GM19452 (cell line): ENCODE measurements around the gene MYH7.
"Not testable (repeated sequence)": the region's sequence is repeated elsewhere in the genome, so short reads cannot be mapped to it uniquely, and the experiment has no call there.

Experiments used
- ATAC-seq: cut with Tn5 transposase; IDR thresholded peaks from one replicate; pipeline ENCODE4 v1.9.1; 2021; ENCODE audit not compliant: unreplicated experiment

MYH7 gene

DNA sequence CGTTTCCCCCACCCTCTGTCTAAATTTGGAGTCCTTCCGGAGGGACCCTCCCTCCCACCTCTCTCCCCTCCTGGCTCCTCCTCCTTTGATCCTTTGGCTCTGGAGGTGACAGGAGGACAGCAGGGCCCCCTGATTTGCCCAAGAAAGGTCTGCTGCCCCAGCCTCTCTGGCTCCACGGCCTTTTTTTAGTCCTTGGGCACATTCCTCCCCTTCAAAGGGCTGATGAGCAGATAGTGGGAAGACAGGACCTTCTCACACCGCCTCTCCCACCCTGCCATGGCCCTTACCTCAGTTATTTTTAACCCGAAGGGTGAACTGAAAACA is 27.2 kb downstream of the MYH7 start:
- no peak for ATAC-seq

DNA sequence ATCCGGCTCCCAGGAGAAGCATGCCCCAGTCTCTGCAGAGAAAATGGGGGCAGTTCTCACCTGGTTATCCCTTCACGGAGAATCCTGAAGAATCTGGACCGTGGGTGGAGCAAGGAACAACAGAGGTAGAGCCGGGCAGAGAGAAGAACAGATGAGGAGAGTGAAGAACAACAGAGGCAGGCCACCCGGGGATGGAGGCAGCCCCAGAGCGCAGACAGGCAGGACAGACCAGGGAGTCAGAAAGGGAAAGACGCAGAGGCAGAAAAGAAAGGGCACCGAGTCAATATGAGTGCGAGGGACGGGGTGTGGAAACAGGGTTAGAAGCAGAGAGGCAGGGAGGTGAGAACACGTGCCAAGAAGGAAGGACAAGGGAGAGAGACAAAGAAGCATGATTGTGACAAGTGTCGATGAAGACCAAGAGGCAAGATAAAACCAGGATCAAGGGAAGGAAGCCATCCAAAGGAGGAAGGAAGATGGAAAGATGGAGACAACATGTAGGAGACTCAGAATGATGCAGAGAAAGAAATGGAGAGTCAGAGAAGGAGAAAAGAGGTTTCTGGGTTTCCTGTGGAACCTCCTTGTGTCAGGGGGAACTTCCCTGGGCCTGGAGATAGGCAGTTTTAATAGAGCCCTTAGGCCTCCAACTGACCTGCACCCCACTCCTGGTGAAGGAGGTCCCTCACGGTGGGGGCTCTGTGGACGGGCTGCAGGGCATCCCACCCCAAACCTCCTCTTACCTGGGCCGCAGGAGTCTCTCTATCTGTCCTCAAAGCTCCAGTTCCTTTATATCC is 27.7 kb downstream of the MYH7 start, which contains the start of gene MYH6:
Gene MYH6 (minus strand): TSS at position 758 of the 791 bp plus-strand sequence. CDS start 1,050 bp downstream, outside the sequence.
- no peak for ATAC-seq

DNA sequence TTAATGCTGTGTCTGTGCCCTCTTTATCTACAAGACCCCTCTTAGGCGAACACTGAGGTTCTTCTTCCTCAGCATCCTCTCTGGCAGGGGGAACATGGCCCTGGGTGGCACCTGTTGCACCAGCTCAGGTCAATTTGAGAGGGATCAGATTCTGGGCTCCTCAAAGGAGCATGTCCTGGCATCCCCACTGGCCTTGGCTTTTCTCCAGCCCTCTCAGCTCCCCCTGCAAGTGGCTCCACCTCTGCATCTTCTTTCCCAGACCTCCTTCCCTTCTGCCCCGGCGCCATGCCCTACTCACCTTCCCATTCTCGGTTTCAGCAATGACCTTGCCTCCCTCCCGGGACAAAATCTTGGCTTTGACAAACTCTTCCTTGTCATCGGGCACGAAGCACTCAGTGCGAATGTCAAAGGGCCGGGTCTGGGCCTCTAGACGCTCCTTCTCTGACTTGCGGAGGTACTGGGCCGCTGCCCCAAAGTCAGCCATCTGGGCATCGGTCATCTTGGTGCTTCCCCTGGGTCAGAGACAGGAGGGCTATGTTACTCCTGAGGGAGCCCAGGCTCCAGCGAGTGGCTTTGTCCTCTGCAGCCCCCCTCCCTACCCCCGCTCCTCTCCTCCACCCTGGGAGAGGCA is 28.6 kb downstream of the MYH7 start:
- ATAC-seq, result no peak

DNA sequence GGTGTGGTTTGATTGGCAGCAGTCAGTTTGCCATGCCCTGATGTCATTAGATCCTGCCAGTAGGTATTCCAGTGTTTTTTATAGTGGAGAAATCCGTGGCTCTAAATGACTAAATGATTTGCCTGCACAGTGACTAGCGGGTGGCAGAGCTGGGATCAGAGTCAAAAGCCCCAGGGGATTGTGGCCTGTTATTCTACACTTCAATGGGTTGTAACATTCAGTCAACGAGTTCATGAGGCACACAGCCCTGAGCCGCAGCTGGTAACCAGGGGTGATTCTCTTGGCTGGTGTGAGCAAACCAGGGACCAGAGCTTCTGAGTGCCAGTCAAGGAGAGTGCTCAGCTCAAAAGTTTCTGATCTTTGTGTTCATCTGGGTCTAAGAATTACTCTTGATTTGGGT is 29.2 kb downstream of the MYH7 start:
- no peak for ATAC-seq

DNA sequence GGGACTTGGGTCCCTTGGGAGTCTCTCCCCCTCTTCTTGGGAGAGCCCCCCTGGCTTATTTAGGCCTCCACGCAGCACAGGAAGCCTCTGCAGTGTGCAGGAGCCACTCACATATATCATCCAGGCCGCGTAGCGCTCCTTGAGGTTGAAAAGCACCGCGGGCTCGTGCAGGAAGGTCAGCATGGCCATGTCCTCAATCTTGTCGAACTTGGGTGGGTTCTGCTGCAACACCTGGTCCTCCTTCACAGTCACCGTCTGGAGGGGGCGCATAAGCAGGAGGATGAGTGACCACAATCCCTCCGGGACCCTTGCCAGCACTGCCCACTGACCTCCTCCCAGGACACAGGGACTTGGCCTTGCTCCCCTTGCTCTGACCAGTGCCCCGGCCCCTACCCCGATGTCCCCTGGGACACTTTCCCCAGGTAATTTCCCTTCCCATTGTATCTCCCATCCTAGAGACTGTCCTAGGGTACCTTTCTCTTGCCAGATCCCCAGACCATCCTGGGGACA is 29.9 kb downstream of the MYH7 start:
- no peak for ATAC-seq

DNA sequence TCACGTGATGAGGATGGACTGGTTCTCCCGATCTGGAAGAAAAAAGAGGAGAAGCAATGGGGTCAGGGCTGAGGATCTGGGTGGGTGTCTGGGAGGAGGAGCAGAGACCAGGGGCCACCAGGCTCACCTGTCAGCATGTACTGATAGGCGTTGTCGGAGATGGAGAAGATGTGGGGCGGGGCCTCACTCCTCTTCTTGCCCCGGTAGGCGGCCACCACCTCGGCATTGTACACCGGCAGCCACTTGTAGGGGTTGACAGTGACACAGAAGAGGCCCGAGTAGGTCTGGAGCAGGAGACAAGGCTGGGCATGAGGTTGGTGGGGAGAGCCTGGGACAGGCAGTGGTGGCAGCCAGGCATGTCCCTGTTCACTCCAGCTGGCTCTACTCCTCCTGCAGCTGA is 30.4 kb downstream of the MYH7 start:
- no peak for ATAC-seq

DNA sequence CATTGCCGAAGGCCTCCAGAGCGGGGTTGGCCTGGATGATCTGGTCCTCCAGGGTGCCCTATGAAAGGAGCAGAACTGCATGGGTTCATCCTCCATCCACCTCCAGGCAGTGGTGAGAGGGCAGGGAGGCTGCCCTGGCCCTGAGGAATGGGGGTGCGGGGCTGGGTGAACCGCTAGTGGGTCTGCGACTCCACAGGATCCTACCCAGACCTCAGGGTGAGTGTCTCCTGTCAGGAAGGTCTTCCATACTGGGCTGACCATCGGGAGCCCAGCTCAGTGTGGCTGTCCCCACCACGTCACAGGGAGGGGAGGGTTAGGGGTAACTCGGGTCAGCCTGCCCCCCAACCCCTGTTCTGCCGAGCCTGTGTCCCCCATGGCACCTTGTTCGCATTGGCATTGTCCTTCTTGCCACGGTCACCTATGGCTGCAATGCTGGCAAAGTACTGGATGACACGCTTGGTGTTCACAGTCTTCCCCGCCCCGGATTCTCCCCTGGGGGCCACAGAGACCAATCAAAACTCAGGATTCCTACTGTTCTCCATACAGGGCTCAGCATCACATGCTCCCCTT is 31.0 kb downstream of the MYH7 start:
- no peak for ATAC-seq

DNA sequence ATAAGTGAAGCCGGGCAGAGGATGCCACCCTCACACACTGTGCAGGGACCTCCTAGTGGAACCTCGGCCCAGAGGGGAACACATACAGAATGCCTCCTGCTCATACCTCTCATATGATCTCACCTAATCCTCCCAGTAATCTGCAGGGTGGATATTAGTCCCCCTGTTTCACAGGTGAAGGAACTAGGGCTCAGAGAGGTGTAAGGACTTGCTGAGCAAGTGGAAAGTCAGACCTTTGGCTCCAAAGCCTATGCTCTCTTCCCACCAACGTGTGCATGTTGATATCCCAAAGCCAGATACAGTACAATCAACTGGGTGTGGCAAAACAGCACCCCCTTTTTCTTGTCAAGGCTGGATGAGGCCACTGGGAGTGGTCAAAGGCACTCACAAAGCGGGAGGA is 31.6 kb downstream of the MYH7 start:
- no peak for ATAC-seq

DNA sequence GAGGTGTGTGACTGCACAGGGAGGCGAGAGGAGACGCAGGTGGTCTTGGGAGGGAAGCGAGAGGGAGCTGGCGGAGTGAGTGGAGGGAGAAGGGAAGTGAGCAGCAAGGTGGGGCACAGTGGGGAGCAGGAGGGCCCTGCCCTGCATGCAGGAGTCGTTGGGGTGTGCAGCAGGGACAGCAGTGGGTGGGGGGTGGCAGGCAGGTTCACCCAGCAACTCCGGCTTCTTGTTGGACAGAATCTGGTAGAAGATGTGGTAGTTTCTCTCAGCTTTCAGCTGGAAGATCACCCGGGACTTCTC is 32.4 kb downstream of the MYH7 start:
- ATAC-seq, result no peak

DNA sequence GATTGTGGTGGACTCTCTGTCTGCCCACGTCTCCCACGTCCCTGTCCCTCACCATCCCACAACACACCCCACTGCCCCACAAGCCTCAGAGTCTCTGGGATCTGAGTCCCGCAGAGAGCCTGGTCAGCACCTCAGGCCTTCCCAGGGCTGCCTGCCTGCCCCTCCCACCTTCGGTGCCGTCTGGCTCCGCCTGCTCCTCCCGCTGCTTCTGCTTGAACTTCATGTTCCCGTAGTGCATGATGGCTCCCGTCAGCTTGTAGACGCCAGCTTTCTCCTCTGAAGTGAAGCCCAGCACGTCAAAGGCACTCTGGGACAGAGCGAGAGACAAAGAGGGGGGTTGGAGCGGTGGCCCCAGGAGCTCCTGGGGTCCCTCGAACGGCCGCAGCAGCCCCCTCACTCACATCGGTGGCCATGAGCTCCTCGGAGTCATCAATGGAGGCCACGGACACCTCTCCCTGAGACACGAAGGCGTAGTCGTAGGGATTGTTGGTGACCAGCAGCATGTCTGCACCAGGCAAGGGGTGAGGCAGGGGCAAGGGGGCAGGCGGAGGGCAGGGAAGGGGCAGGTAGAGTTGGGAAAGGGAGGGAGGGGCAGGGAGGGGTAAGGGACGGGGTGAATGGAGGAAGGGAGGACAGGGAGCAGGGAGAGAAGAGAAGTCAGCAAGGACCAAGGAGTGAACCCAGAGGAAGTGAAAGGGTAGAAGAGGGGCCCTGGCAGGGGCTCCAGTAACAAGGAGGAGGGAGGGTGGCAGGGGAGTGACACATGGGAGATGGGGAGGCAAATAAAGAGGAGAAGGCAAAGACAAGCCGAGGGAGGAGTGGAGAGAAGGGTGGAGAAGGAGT is 32.9 kb downstream of the MYH7 start:
- no peak for ATAC-seq

DNA sequence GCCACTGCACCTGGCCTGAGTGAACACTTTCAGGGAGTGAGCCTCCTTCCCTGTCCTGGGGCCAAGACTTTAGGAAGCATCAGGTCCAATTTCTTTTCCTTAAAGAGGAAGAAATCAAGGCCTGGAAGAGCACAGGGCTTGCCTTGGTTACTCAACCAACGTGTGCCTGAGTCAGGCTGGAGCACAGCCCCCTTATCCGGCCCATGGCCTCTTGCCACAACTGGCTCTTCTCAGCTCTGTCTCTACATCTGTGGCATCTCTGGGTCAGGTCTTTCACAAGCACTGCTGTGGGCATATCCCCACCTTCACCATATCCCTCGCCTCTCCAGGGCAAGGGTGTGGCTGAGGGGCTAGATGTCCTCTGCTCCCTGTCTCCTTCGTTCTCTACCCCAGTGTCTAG is 34.2 kb downstream of the MYH7 start:
- no peak for ATAC-seq

DNA sequence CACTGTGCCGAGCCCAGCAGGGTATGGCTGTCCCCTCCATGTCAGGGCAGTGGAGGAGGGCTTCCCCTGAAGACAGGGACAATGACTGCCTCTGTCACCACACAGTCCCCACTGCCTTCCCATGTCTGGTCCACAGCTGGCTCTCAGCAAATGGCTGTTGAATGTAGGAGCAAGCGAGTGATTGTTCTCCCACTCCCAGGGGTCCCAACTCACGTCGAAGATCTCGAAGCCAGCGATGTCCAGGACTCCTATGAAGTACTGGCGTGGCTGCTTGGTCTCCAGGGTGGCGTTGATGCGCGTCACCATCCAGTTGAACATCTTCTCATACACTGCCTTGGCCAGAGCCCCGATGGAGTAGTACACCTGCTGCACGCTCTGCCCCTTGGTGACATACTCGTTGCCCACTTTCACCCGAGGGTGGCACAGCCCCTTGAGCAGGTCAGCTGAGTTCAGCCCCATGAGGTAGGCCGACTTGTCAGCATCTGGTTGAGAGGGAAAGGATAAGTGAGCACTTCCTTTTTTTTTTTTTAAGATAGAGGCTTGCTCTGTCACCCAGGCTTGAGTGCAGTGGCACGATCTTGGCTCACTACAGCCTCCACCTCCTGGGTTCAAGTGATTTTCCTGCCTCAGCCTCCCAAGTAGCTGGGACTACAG is 34.8 kb downstream of the MYH7 start:
- ATAC-seq, result not testable (repeated sequence)

DNA sequence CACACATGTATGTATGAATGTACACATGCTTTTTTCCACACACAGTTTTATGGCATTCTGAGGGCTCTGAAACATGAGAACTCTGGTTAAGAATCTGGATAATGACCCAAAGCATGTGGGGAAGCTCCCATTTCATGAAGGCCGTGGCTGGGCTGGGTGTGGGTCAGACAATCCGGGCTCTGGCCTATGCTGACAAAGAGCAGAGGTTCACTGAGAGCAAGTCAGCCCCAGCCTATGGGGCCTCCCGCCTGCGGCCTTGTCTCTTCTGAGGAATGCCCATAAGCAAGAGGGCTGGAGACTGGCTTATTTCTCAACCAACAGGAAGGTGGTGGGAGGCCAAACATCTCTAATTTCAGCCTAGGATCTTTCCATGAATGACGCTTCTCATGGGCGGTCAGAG is 35.9 kb downstream of the MYH7 start:
- ATAC-seq, result no peak

DNA sequence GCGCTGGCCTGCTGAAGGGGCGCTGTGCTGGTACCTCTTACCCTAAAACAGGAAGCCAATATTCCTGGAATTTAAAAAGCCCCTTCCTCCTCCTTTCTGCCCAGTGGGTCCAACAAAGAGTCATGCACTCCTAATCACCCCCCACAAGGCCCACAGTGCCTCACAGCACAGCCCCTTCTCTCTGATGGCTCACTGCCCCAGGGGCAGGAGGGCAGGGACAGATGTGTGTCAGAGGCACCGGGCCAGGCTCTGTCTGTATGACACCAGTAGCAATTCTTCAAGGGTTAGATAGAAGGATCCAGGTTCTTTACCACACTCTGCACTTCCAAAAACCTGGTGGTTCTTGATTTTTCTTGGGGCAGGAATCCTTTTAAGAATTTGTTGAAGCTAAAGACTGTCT is 36.3 kb downstream of the MYH7 start:
- no peak for ATAC-seq

DNA sequence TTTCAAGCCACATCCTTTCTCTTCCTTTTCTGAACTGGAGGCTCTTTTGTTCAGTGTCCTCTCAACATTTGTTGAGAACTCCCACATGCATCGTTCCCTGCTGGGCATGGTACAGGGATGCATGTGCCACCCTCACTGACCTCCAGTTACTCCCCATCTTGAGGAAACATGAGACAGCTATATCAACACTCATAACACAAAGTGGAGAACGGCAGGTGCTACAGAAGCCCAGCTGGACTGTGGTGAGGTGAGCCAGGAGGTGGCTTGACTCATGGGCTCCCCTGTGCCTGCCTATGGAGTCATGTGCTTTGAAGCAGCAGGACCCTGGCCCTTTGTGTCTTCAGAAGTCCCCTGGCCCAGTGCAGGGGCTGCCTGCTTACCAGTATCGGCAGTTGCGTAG is 37.1 kb downstream of the MYH7 start:
- ATAC-seq, result no peak

DNA sequence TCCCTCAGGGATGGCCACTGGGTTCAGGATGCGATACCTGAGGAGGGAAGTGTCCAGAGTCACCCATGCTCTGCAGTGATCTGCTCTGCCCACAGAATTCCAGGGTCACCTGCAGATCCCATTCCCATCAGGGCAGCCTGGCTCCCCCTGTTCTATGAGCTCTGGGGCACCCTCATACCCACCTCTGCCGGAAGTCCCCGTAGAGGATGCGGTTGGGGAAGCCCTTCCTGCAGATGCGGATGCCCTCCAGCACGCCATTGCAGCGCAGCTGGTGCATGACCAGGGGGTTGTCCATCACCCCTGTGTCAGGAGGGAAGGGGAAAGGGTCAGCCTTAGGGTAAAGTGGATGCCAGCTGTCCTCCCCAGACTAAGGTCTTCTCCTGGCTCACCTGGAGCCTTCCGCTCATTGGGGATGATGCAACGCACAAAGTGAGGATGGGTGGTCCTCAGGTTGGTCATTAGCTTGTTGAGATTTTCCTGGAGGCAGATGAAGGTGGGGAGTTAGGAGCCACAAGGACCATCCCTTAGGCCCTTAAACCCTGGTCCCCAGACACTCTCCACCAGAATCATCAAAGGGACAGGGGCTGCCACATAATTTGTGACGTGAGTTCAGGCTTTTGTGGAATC is 38.6 kb downstream of the MYH7 start:
- no peak for ATAC-seq

DNA sequence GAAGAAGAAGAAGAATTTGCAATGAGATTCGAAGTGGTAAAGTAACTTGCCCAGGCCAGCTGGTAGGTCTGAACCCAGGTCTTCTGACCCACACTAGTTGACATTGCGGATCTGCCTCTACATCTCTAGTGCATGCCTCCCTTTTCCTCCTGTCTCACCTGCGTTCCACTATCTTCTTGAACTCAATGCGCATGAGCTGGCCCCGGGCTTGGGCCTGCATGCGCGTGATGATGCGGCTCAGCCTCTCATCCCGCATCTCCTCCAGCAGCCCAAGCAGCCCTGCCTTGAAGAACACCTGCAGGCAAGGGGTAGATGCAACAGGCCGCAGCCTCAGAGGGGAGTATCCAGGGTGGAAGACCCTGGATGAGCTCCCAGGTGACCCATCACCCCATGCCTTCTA is 39.3 kb downstream of the MYH7 start:
- no peak for ATAC-seq

DNA sequence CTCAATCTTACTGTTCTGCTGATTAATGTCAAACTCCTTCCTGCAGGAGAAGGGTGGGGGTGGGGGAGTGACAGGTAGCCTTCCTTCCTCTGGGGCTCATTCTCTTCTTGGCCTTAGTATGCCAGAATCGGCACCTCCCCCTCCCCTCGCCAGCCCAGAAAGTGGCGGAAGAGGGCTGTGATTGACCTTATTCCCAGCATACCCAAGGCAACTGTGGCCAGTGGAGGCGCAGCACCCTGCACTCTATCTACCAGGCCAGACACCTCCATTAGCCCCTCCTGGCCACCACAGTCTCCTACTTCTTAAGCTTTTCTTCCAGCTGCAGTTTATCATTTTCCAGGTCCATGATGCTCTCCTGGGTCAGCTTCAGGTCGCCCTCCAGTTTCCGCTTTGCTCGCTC is 42.8 kb downstream of the MYH7 start:
- no peak for ATAC-seq

DNA sequence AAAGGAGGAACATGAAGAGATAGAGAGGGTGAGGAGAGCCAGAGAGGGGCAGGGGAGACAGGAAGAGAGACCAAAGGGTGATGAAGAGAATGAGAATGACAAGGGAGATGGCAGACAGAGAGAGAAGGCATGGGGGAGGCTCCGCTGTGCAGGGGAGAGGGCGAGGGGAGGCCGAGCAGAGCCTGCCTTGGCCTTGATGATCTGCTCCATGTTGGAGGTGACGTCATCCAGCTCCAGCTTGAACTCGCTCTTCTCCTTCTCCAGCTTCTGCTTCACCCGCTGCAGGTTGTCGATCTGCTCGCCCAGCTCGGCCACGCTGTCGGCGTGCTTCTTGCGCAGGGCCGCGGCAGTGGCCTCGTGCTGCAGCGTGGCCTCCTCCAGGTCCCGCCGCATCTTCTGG is 45.6 kb downstream of the MYH7 start:
- ATAC-seq, result not testable (repeated sequence)

DNA sequence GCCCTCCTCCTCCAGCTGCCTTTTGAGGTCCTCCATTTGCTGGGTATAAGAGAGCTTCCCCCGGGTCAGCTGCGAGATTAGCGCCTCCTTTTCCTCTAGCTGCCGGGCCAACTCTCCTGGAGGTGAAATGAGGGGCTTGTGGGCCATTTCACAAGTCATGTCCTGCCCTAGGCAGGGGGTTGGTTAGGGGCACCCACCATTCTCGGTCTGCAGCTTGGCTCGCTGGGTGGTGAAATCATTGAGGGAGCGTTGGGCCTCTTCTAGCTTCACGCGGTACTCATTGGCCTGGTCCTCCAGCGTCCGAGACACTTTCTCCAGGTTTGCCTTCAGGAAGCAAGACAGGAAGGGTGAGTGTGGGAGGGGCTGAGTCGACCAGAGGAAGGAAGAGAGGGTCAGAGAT is 46.1 kb downstream of the MYH7 start:
- no peak for ATAC-seq

DNA sequence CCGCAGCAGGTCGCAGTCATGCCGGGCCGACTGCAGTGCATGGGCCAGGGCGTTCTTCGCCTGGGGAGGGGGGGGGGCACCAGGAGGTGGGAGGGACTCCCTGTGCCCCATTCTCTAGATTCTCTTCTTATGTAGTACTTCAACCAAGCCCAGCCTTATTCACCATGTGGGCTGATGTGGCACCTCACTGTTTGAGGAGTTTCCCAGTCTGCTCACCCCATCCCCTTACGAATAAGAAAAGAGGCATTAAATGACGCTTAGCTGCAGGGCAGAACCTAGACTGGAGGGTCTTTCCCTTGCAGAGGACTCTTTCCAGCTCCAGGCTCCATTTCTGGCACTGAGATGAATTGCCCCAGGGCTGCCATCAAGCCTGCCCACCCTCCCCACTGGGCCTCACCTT is 46.5 kb downstream of the MYH7 start:
- ATAC-seq, result no peak
